Liver (tissue), 9 donors: Measurements from ENCODE around the gene CFAP57. TPM values are rescaled to one million over a fixed set of nuclear protein-coding genes. Genes with fewer than 3 reads are reported as not detected.

ENCODE experiments used
- DNase-seq: peaks from one replicate; pipeline ENCODE4 v3.0.0-alpha.2; 2017; ENCODE audit warnings: low spot score
- H3K27ac ChIP-seq, 2 donors: one replicate each; pipeline ENCODE4 v1.7.0; 2013; ENCODE audit warnings: inconsistent platforms in 2 of 2, low read length in 2 of 2, control low read depth in 1 of 2, low read depth in 1 of 2, mild to moderate bottlenecking in 1 of 2
- H3K27me3 ChIP-seq, 4 donors: one replicate each; pipeline versions ENCODE4 v1.6.1 to v1.7.0; 2013; ENCODE audit warnings: low read length in 3 of 4, inconsistent platforms in 1 of 4, mild to moderate bottlenecking in 1 of 4, moderate library complexity in 1 of 4; ENCODE audit not compliant: control insufficient read depth in 4 of 4, insufficient read depth in 4 of 4
- H3K36me3 ChIP-seq, 4 donors: one replicate each; pipeline versions ENCODE4 v1.6.1 to v1.7.0; 2013; ENCODE audit warnings: low read length in 3 of 4, mild to moderate bottlenecking in 3 of 4, low read depth in 1 of 4, moderate library complexity in 1 of 4; ENCODE audit not compliant: control insufficient read depth in 4 of 4, insufficient read depth in 3 of 4
- H3K4me1 ChIP-seq, 4 donors: one replicate each; pipeline versions ENCODE4 v1.6.1 to v1.7.0; 2013; ENCODE audit warnings: low read length in 3 of 4, mild to moderate bottlenecking in 3 of 4, moderate library complexity in 1 of 4; ENCODE audit not compliant: control insufficient read depth in 4 of 4, insufficient read depth in 4 of 4
- H3K4me3 ChIP-seq, 3 donors: one replicate each; pipeline versions ENCODE4 v1.6.1 to v1.7.0; 2013; ENCODE audit warnings: low read length in 3 of 3, control low read depth in 1 of 3, low read depth in 1 of 3, mild to moderate bottlenecking in 1 of 3
- H3K9ac ChIP-seq, 2 donors: one replicate each; pipeline ENCODE4 v1.7.0; 2013; ENCODE audit warnings: low read length in 2 of 2, mild to moderate bottlenecking in 2 of 2, moderate library complexity in 2 of 2, control low read depth in 1 of 2, low read depth in 1 of 2
- H3K9me3 ChIP-seq, 4 donors: one replicate each; pipeline versions ENCODE4 v1.6.1 to v1.7.0; 2013; ENCODE audit warnings: low read length in 3 of 4; ENCODE audit not compliant: control insufficient read depth in 4 of 4
- EGR1 ChIP-seq, 2 donors: IDR thresholded peaks; 2 replicates each; pipeline ENCODE4 v1.6.1; 2016 to 2018; ENCODE audit warnings: antibody characterized with exemption in 2 of 2, low read depth in 2 of 2
- FOXA1 ChIP-seq: IDR thresholded peaks from 2 replicates; pipeline ENCODE4 v1.6.1; 2016; ENCODE audit warnings: antibody characterized with exemption
- GABPA ChIP-seq, 2 donors: IDR thresholded peaks in 1 of 2; conservative IDR thresholded peaks in 1 of 2; 2 replicates each; pipeline ENCODE4 v1.6.1; 2016; ENCODE audit warnings: antibody characterized with exemption in 2 of 2, mild to moderate bottlenecking in 1 of 2, moderate library complexity in 1 of 2
- HNF4A ChIP-seq, 2 donors: conservative IDR thresholded peaks; 2 replicates each; pipeline ENCODE4 v1.6.1; 2016; ENCODE audit warnings: antibody characterized with exemption in 2 of 2, mild to moderate bottlenecking in 2 of 2
- JUND ChIP-seq, 2 donors: IDR thresholded peaks; 2 replicates each; pipeline ENCODE4 v1.6.1; 2016; ENCODE audit warnings: antibody characterized with exemption in 2 of 2
- NR2F2 ChIP-seq: IDR thresholded peaks from 2 replicates; pipeline ENCODE4 v1.6.1; 2016; ENCODE audit warnings: antibody characterized with exemption
- REST ChIP-seq: IDR thresholded peaks from 2 replicates; pipeline ENCODE4 v1.6.1; 2016; ENCODE audit warnings: antibody characterized with exemption, mild to moderate bottlenecking
- RXRA ChIP-seq, 2 donors: IDR thresholded peaks; 2 replicates each; pipeline ENCODE4 v1.6.1; 2017 to 2018; ENCODE audit warnings: antibody characterized with exemption in 2 of 2, mild to moderate bottlenecking in 1 of 2
- SP1 ChIP-seq: IDR thresholded peaks from 2 replicates; pipeline ENCODE4 v1.6.1; 2018; ENCODE audit warnings: antibody characterized with exemption, mild to moderate bottlenecking
- TAF1 ChIP-seq: conservative IDR thresholded peaks from 2 replicates; pipeline ENCODE4 v1.6.1; 2016; ENCODE audit warnings: antibody characterized with exemption, mild to moderate bottlenecking
- YY1 ChIP-seq: IDR thresholded peaks from 2 replicates; pipeline ENCODE4 v1.6.1; 2016; ENCODE audit warnings: antibody characterized with exemption, mild to moderate bottlenecking
- WGBS: extraction: QIAGEN DNeasy Blood & Tissue Kit; methylation state at CpG from one replicate; pipeline ENCODE4 v1.1.7; 2013; 5-methylcytosine and 5-hydroxymethylcytosine counted together
- polyA plus RNA-seq, 2 donors: library from polyadenylated mRNA; stranded (reverse) in 1 of 2; unstranded in 1 of 2; fragments of 200-250 nt in 1 of 2; fragments of >200 nt in 1 of 2; fragmentation: Nextera tagmentation in 1 of 2; extraction: Ambion mirVana in 1 of 2; gene quantifications; one replicate each; pipeline versions ENCODE4 v1.2.1 to v1.2.3, GENCODE V29; 2013 to 2015
- total RNA-seq, 2 donors: library from RNA; depleted of rRNA; stranded (reverse); fragments of >200 nt; gene quantifications; one replicate each; pipeline ENCODE4 v1.2.3, GENCODE V29; 2014
- TF ChIP-seq, protein P1 (sequence below): IDR thresholded peaks from 2 replicates; pipeline ENCODE4 v1.6.1; 2016; ENCODE audit warnings: antibody characterized with exemption
- donor health status: healthy.
- donor health status: healthy.
- donor health status: healthy.
- donor health status: healthy.
- donor health status: healthy.

Gene CFAP57
- total and polyA plus RNA-seq, 4 donors, result under 0.01 to 14.5 (median 0.10) TPM

GRCh38 chr1:43174873-43175272 lies 2.7 kb downstream of the CFAP57 start:
- Histone ChIP-seq H3K36me3 (peaks cover 0 to 2% (median under 1%) of the 10 kb centered on the region in 4 donors), H3K9me3 (no peaks in the 10 kb centered on the region), H3K9ac (no peak overlapping the region), H3K4me3 (no peak overlapping the region), H3K27me3 (no peaks in the 10 kb centered on the region), H3K27ac (no peak overlapping the region), H3K4me1 (peaks cover 0 to 14% (median 7%) of the 10 kb centered on the region in 4 donors)
- DNase-seq, result no peak
- 86% methylated on average over 2 of the region's 2 CpGs for WGBS
- TF ChIP-seq NR2F2, result no peak
- no peak for TF ChIP-seq REST

- H3K27ac ChIP-seq, result no peak overlapping the region
- H3K9me3 ChIP-seq, result no peaks in the 10 kb centered on the region
- TF ChIP-seq JUND (IDR thresholded peaks at IDR 0.05) (no peak), FOXA1 (no peak), NR2F2 (no peak), YY1 (no peak), SP1 (no peak), HNF4A (conservative IDR thresholded peaks at IDR 0.05) (no peak), EGR1 (IDR thresholded peaks at IDR 0.05; ENCODE audit: low read depth in 2 of 2) (no peak), GABPA (IDR thresholded peaks at IDR 0.05 in 1 of 2, conservative IDR thresholded peaks at IDR 0.05 in 1 of 2) (no peak), RXRA (IDR thresholded peaks at IDR 0.05) (no peak), TAF1 (no peak), REST (no peak)
- TF ChIP-seq, protein P1, sequence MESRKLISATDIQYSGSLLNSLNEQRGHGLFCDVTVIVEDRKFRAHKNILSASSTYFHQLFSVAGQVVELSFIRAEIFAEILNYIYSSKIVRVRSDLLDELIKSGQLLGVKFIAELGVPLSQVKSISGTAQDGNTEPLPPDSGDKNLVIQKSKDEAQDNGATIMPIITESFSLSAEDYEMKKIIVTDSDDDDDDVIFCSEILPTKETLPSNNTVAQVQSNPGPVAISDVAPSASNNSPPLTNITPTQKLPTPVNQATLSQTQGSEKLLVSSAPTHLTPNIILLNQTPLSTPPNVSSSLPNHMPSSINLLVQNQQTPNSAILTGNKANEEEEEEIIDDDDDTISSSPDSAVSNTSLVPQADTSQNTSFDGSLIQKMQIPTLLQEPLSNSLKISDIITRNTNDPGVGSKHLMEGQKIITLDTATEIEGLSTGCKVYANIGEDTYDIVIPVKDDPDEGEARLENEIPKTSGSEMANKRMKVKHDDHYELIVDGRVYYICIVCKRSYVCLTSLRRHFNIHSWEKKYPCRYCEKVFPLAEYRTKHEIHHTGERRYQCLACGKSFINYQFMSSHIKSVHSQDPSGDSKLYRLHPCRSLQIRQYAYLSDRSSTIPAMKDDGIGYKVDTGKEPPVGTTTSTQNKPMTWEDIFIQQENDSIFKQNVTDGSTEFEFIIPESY, result no peak
- peaks cover 0 to 1% (median 0%) of the 10 kb centered on the region in 4 donors for H3K4me1 ChIP-seq
- no peak overlapping the region for H3K9ac ChIP-seq
- no peak for DNase-seq
- WGBS, result 55% methylated on average over 4 of the region's 4 CpGs
- H3K36me3 ChIP-seq, result no peaks in the 10 kb centered on the region
- no peaks in the 10 kb centered on the region for H3K27me3 ChIP-seq
- no peak overlapping the region for H3K4me3 ChIP-seq
Measured at GRCh38 chr1:43177691-43178090, 5.6 kb downstream of the CFAP57 start.
